ENCODE data around the gene DAGLA.

The DAGLA gene

DNA sequence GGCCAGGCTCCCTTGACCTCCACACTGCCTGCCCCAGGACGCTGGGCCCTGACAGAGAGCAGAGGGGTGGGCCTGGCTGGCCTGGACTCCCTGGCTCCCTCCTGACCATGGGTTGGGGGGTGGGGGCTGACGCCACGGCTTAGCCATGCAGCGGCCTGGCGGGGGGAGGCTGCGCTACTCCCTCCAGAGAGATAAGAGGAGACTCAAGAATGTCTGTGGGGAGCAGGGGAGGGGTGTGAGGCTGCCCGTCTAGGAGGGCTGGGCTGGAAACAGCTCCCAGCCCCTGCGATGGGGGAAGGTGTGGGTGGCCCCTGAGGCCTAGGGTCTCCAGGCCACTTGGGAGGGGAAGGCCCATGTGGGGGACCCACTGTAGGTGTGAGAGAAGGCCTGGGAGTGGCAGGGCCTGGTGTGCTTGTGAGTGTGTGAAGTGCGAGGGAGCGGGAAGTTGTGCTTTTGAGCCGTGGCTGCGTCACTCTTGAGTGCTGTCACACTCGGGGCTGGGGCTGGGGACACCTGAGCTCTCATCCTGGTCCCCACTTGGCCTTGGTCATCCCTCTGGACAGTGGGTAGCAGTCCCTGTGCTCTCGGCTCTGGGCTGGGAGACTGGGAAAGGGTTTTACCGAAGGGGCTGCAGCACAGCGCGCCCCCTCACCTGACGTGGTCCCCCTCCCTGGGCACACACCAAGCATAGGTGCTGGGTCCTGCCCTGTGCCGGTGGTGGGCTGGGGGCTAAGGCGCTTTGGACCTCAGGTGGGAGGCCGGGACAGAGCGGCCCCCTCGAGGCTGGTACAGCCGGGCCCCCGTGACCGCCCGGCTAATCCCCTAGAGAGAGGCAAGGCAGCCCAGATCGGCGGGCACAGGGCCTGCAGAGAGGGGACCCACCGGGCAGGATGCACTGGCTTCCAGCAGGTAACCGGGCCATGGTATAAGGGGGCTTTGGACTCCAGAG lies 74.6 kb downstream of the DAGLA start:
- POLR2A ChIA-PET: no interaction called here
- CTCF ChIA-PET: interaction anchor here (0.8 kb wide), 1 partner anchor 42 kb away, joined by 3 read pairs; no protein-coding TSS in a partner anchor

DNA sequence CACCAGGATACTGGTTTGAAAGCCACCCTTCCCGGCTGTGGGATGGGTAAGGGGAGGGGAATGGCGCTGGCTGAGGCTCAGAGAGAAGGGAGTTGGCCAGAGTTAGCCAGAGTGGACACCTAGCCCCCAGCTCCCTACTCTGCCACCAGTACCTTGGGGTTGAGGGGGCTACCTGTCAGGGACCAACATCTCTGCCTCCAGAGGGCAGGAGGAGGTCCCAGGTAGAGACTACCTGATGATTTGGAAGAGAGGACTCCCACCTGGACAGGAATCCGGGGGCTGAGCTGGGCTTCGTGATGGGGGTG lies 75.9 kb downstream of the DAGLA start:
- DNase-seq (ENCODE audit: extremely low spot score): no peak
- ChIA-PET CTCF (no interaction called here), POLR2A (interaction anchor here (1.7 kb wide), 1 partner anchor 37 kb away, joined by 5 read pairs; the partner anchor contains the start of genes FEN1 and TMEM258)
- TF ChIP-seq LEF1 (IDR thresholded peaks at IDR 0.05; ENCODE audit: borderline replicate concordance): no peak
- no peak for TF ChIP-seq FOXK2 (IDR thresholded peaks at IDR 0.05)
- TF ChIP-seq, protein P1, sequence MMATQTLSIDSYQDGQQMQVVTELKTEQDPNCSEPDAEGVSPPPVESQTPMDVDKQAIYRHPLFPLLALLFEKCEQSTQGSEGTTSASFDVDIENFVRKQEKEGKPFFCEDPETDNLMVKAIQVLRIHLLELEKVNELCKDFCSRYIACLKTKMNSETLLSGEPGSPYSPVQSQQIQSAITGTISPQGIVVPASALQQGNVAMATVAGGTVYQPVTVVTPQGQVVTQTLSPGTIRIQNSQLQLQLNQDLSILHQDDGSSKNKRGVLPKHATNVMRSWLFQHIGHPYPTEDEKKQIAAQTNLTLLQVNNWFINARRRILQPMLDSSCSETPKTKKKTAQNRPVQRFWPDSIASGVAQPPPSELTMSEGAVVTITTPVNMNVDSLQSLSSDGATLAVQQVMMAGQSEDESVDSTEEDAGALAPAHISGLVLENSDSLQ (IDR thresholded peaks at IDR 0.05): no peak
- no peak for TF ChIP-seq HDGF (IDR thresholded peaks at IDR 0.05; ENCODE audit: borderline replicate concordance)
- no peak for TF ChIP-seq CTBP1 (IDR thresholded peaks at IDR 0.05; ENCODE audit: borderline replicate concordance)
- no peak for TF ChIP-seq NFRKB (IDR thresholded peaks at IDR 0.05)
- no peak for TF ChIP-seq L3MBTL2 (conservative IDR thresholded peaks at IDR 0.05)
- TF ChIP-seq FOXA1 (IDR thresholded peaks at IDR 0.05): no peak
- TF ChIP-seq SUZ12 (IDR thresholded peaks at IDR 0.05): no peak

More for the DNA sequence above, 74.6 kb downstream of the DAGLA start:
- TF ChIP-seq HDGF (IDR thresholded peaks at IDR 0.05; ENCODE audit: borderline replicate concordance) (no peak), SUZ12 (IDR thresholded peaks at IDR 0.05) (no peak), NFRKB (IDR thresholded peaks at IDR 0.05) (no peak), FOXK2 (IDR thresholded peaks at IDR 0.05) (no peak), FOXM1 (IDR thresholded peaks at IDR 0.05; ENCODE audit: borderline replicate concordance) (no peak), TARDBP (IDR thresholded peaks at IDR 0.05) (no peak), FOXA1 (IDR thresholded peaks at IDR 0.05) (no peak)
- TF ChIP-seq, protein P1 (IDR thresholded peaks at IDR 0.05): no peak
- no peak for DNase-seq (ENCODE audit: extremely low spot score)

DNA sequence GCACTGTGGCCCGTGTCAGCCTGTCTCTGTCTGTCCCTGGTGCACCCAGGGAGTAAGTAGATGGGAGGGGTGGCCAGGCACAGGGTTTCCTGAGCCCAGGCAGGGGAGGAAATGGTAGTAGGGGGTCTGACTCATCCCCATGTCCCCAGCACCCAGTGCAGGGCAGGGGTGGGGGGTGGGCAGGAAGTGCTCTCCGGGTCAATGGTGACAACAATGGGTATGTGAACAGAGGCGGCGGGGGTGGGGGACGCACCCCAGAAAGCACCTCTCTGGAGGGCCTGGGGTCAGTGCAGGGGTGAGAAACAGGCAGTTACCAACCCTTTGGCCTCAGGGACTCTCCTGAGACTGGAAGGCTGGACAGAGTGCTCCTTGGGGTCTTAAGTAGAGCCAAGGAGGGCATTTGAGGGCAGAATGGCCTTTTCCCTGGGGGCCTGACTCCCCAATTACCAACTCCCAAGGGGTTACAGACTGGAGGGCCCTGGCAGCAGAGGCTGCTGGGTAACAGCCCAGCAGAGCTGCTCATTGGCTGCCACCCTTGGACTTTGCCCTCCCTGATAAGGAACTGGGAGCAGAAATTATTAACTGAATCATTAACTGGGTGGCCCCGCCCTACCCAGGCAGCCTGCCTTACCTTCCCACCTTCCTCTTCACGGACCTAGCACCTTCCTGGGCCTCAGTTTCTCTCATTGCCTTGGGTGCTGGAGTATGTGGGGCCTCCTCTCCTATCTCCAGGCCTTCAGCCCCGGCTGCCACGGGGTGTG lies 76.4 kb downstream of the DAGLA start:
- TF ChIP-seq HDGF (IDR thresholded peaks at IDR 0.05; ENCODE audit: borderline replicate concordance) (no peak), BHLHE40 (IDR thresholded peaks at IDR 0.05; ENCODE audit: borderline replicate concordance) (no peak), L3MBTL2 (conservative IDR thresholded peaks at IDR 0.05) (no peak), ELF4 (IDR thresholded peaks at IDR 0.05) (no peak), FOXK2 (IDR thresholded peaks at IDR 0.05) (no peak), ZNF384 (IDR thresholded peaks at IDR 0.05) (no peak), FOXM1 (IDR thresholded peaks at IDR 0.05; ENCODE audit: borderline replicate concordance) (no peak), NFRKB (IDR thresholded peaks at IDR 0.05) (no peak), SP1 (IDR thresholded peaks at IDR 0.05) (no peak), SUZ12 (IDR thresholded peaks at IDR 0.05) (no peak), ARNT (IDR thresholded peaks at IDR 0.05) (no peak), FOXA1 (IDR thresholded peaks at IDR 0.05) (no peak), CTBP1 (IDR thresholded peaks at IDR 0.05; ENCODE audit: borderline replicate concordance) (no peak), TARDBP (IDR thresholded peaks at IDR 0.05) (no peak), LEF1 (IDR thresholded peaks at IDR 0.05; ENCODE audit: borderline replicate concordance) (no peak)
- TF ChIP-seq, protein P1 (IDR thresholded peaks at IDR 0.05): no peak
- ChIA-PET CTCF (no interaction called here), POLR2A (interaction anchor here (1.7 kb wide), 1 partner anchor 36 kb away, joined by 5 read pairs; the partner anchor contains the start of genes FEN1 and TMEM258)

DNA sequence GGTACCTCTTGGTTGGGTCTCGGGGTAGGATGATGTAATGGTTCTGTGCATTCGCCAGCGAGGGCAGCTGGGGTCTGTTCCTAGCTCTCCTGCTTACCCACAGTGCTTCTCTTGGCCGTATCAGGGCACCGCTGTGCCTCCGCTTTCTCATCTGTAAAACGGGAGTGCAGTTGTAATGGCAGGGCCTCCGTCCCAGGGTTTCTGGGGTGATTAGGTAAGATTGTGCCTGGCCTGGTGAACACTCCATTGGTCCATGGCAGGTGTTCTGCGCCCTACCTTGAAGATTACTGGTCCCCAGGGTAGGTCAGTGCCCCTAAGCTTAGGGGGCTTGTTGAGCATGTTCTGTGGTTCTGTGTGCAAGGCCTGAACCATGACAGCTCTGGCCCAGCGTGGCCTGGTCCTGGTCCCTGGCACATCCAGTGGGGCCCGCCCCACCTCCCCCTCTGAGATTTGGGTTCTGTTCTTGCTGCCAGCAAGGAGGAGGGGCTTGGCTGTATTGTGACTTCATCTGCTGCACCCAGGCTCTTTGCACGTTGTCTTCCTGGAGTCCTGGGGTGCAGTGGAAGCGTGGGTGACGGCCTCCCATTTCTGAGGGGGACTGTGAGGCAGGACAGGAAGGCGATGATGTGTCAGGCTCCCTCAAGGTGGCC lies 77.1 kb downstream of the DAGLA start:
- DNase-seq (ENCODE audit: extremely low spot score): no peak
- TF ChIP-seq L3MBTL2 (conservative IDR thresholded peaks at IDR 0.05) (no peak), FOXA1 (IDR thresholded peaks at IDR 0.05) (no peak)
- ChIA-PET CTCF (no interaction called here), POLR2A (interaction anchor here (1.7 kb wide), 1 partner anchor 35 kb away, joined by 5 read pairs; the partner anchor contains the start of genes FEN1 and TMEM258)

More for the DNA sequence above, 76.4 kb downstream of the DAGLA start:
- DNase-seq (ENCODE audit: extremely low spot score): no peak

GRCh38 chr11:61760946-61761345 lies 80.8 kb downstream of the DAGLA start:
- DNase-seq (ENCODE audit: extremely low spot score): no peak
- TF ChIP-seq, protein P1 (IDR thresholded peaks at IDR 0.05): no peak
- TF ChIP-seq FOXM1 (IDR thresholded peaks at IDR 0.05; ENCODE audit: borderline replicate concordance) (no peak), ELF4 (IDR thresholded peaks at IDR 0.05) (no peak), LEF1 (IDR thresholded peaks at IDR 0.05; ENCODE audit: borderline replicate concordance) (no peak), ZNF384 (IDR thresholded peaks at IDR 0.05) (no peak), TARDBP (IDR thresholded peaks at IDR 0.05) (no peak), SP1 (IDR thresholded peaks at IDR 0.05) (no peak), L3MBTL2 (conservative IDR thresholded peaks at IDR 0.05) (no peak), BHLHE40 (IDR thresholded peaks at IDR 0.05; ENCODE audit: borderline replicate concordance) (no peak), ARNT (IDR thresholded peaks at IDR 0.05) (no peak), CTBP1 (IDR thresholded peaks at IDR 0.05; ENCODE audit: borderline replicate concordance) (no peak), NFRKB (IDR thresholded peaks at IDR 0.05) (no peak), FOXA1 (IDR thresholded peaks at IDR 0.05) (no peak), FOXK2 (IDR thresholded peaks at IDR 0.05) (no peak), SUZ12 (IDR thresholded peaks at IDR 0.05) (no peak)
- POLR2A ChIA-PET: interaction anchor here (1.0 kb wide), 1 partner anchor 32 kb away, joined by 3 read pairs; the partner anchor contains the start of genes FEN1 and TMEM258
- CTCF ChIA-PET: interaction anchor here (1.1 kb wide), 1 partner anchor 13 kb away, joined by 3 read pairs; no protein-coding TSS in a partner anchor
